Neural progenitor cell (in vitro differentiated cells): ENCODE data around the gene KLHL3. TPM values are rescaled to one million over a fixed set of nuclear protein-coding genes. Genes with fewer than 3 reads are reported as not detected.

Source experiments
- DNase-seq: peaks from one replicate; pipeline ENCODE4 v3.0.0-alpha.2; 2016; ENCODE audit warnings: low spot score
- H2AFZ ChIP-seq: fragments of 200-600 bp; sonication (generic); replicated peaks from 2 replicates; pipeline ENCODE4 v1.6.1; 2016; ENCODE audit warnings: antibody characterized with exemption
- H3F3A ChIP-seq: fragments of 200-600 bp; sonication (generic); 2 replicates; pipeline ENCODE4 v1.6.1; 2016; ENCODE audit warnings: antibody characterized with exemption, low read depth
- H3K27ac ChIP-seq: fragments of 200-600 bp; sonication (generic); 2 replicates; pipeline ENCODE4 v1.5.1; 2016; ENCODE audit warnings: mild to moderate bottlenecking
- H3K27me3 ChIP-seq: fragments of 200-600 bp; sonication (generic); 2 replicates; pipeline ENCODE4 v1.6.1; 2016; ENCODE audit warnings: mild to moderate bottlenecking, moderate library complexity
- H3K36me3 ChIP-seq: fragments of 200-600 bp; sonication (generic); 2 replicates; pipeline ENCODE4 v1.5.1; 2016
- H3K4me1 ChIP-seq: fragments of 200-600 bp; sonication (generic); 2 replicates; pipeline ENCODE4 v1.6.1; 2016; ENCODE audit warnings: mixed run types
- H3K4me2 ChIP-seq: fragments of 200-600 bp; sonication (generic); 2 replicates; pipeline ENCODE4 v1.6.1; 2016
- H3K4me3 ChIP-seq: fragments of 200-600 bp; sonication (generic); 2 replicates; pipeline ENCODE4 v1.5.1; 2016
- H3K79me2 ChIP-seq: fragments of 200-600 bp; sonication (generic); 2 replicates; pipeline ENCODE4 v1.6.1; 2016; ENCODE audit warnings: low read depth
- H3K9ac ChIP-seq: fragments of 200-600 bp; sonication (generic); 2 replicates; pipeline ENCODE4 v1.6.1; 2016
- H3K9me3 ChIP-seq: fragments of 200-600 bp; sonication (generic); 2 replicates; pipeline ENCODE4 v1.5.1; 2016; ENCODE audit warnings: low read depth
- H4K20me1 ChIP-seq: fragments of 200-600 bp; sonication (generic); 2 replicates; pipeline ENCODE4 v1.6.1; 2016; ENCODE audit warnings: low read depth
- H3K27ac Mint-ChIP-seq: 3 replicates; pipeline ENCODE4 v1.8.0; 2021; ENCODE audit warnings: mixed read lengths
- H3K27me3 Mint-ChIP-seq: 2 replicates; pipeline ENCODE4 v1.8.0; 2022; ENCODE audit warnings: low read depth, mild to moderate bottlenecking, inconsistent platforms, moderate library complexity, mixed read lengths; ENCODE audit not compliant: insufficient read depth
- H3K36me3 Mint-ChIP-seq: 3 replicates; pipeline ENCODE4 v1.8.0; 2021; ENCODE audit warnings: mixed read lengths
- H3K4me1 Mint-ChIP-seq: 3 replicates; pipeline ENCODE4 v1.8.0; 2021; ENCODE audit warnings: mixed read lengths
- H3K4me3 Mint-ChIP-seq: 3 replicates; pipeline ENCODE4 v1.8.0; 2021; ENCODE audit warnings: mild to moderate bottlenecking, moderate library complexity, mixed read lengths
- H3K9me3 Mint-ChIP-seq: 3 replicates; pipeline ENCODE4 v1.8.0; 2020; ENCODE audit warnings: mixed read lengths
- EZH2 ChIP-seq: fragments of 200-600 bp; sonication (generic); IDR thresholded peaks from 2 replicates; pipeline ENCODE4 v1.6.1; 2017; ENCODE audit warnings: antibody characterized with exemption, mild to moderate bottlenecking, moderate library complexity
- EZH2phosphoT487 ChIP-seq: fragments of 200-600 bp; sonication (generic); IDR thresholded peaks from 2 replicates; pipeline ENCODE4 v1.6.1; 2017; ENCODE audit warnings: antibody characterized with exemption
- total RNA-seq: library from RNA; depleted of rRNA; stranded (reverse); fragments of >200 nt; gene quantifications from 2 replicates; pipeline ENCODE4 v1.2.3, GENCODE V29; 2015; ENCODE audit warnings: low replicate concordance
- TF ChIP-seq, protein P1 (sequence below): fragments of 200-600 bp; sonication (generic); IDR thresholded peaks from 2 replicates; pipeline ENCODE4 v1.5.1; 2017; ENCODE audit warnings: antibody characterized with exemption, mild to moderate bottlenecking

Gene KLHL3
- total RNA-seq, 1 donor from 2014 or later = 26.8 TPM

DNA sequence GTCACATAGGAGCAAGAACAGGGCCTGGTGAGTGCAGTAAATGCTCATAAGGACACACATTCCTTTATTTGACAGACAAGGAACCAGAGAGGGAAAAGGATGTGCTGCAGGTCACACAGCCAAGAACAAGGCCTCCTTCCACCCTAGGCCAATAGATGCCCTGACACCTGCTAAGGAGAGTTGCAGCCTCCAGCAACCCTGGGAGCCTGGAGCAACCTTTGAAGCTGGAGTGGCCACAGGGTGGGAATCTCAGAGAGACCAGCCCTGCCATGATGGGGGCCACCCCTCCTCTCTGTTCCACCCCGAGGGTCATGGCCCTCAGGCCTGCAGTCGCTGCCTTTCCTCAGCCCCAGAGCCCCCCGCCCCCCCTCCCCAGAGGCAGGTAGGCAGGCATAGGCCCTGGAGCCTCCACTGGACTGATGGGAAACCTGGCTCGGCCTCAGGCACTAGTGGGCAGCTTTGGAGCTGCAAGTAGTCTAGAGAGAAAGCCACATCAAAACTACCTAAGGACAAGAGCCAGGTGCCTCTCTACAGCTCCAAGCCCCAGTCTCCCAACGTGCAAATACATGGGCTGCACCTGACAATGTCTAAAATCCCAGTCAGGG, 120.6 kb downstream of the KLHL3 start:
- Mint-ChIP-seq H3K36me3 (no peaks in the 10 kb centered on the region), H3K4me1 (no peaks in the 10 kb centered on the region), H3K27me3 (peaks cover 2% of the 10 kb centered on the region), H3K4me3 (no peak overlapping the region), H3K9me3 (no peaks in the 10 kb centered on the region), H3K27ac (no peak overlapping the region)
- H2AFZ ChIP-seq = no peak overlapping the region
- peaks cover 8% of the 10 kb centered on the region for H3K4me1 ChIP-seq
- no peaks in the 10 kb centered on the region for H3K9me3 ChIP-seq
- H3K9ac ChIP-seq = no peak overlapping the region
- H3K27me3 ChIP-seq = no peaks in the 10 kb centered on the region
- H3K36me3 ChIP-seq = no peaks in the 10 kb centered on the region
- no peaks in the 10 kb centered on the region for H4K20me1 ChIP-seq
- no peak overlapping the region for H3K4me3 ChIP-seq
- no peak for DNase-seq
- TF ChIP-seq, protein P1, sequence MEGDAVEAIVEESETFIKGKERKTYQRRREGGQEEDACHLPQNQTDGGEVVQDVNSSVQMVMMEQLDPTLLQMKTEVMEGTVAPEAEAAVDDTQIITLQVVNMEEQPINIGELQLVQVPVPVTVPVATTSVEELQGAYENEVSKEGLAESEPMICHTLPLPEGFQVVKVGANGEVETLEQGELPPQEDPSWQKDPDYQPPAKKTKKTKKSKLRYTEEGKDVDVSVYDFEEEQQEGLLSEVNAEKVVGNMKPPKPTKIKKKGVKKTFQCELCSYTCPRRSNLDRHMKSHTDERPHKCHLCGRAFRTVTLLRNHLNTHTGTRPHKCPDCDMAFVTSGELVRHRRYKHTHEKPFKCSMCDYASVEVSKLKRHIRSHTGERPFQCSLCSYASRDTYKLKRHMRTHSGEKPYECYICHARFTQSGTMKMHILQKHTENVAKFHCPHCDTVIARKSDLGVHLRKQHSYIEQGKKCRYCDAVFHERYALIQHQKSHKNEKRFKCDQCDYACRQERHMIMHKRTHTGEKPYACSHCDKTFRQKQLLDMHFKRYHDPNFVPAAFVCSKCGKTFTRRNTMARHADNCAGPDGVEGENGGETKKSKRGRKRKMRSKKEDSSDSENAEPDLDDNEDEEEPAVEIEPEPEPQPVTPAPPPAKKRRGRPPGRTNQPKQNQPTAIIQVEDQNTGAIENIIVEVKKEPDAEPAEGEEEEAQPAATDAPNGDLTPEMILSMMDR = no peak
- TF ChIP-seq EZH2phosphoT487 (no peak), EZH2 (no peak)
- no peak overlapping the region for H3K4me2 ChIP-seq
- no peak overlapping the region for H3K27ac ChIP-seq
- H3K79me2 ChIP-seq = no peaks in the 10 kb centered on the region
- no peaks in the 10 kb centered on the region for H3F3A ChIP-seq

DNA sequence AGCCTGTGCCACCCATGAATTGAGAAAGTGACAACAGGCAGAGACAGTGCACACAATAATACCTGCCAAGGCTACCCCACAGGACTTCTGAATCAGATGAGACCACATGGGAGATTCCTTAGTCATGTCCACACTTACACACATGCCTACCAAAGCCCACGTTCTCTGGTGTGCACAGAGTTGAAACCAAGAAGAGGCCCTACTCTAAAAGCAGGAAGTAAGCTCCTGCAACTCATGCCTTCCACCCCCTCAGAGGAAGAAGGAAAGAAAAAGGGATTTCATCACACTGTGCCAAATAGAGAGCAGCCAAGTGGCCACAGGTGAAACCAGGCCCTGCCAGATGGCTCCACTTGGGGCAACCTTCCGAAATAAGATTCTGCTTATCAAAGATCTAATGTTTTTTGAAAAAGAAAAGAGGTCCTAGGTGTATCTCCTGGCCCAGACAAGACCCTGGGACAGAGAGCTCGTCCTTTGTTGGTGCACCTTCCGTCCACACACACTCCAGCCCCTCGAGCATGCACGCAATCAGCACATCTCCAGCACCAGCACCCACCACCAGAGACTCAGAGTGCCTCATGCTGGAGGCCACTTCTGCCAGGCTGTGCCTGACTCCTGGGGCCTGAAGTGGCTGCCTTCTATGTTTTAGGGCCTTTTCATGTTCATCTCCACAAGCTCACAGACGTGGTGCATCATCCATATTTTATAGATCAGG, 122.2 kb downstream of the KLHL3 start:
- H3K27me3 Mint-ChIP-seq = peaks cover 2% of the 10 kb centered on the region
- no peak overlapping the region for H3K27ac ChIP-seq
- H3K27ac Mint-ChIP-seq = no peak overlapping the region
- H3K4me2 ChIP-seq = no peak overlapping the region
- peak overlapping the region; percentile 25 for H3K4me3 Mint-ChIP-seq
- no peaks in the 10 kb centered on the region for H3F3A ChIP-seq
- H3K4me3 ChIP-seq = no peak overlapping the region
- no peak overlapping the region for H3K9ac ChIP-seq
- TF ChIP-seq EZH2phosphoT487 (no peak), EZH2 (no peak)
- TF ChIP-seq, protein P1 = no peak
- H3K4me1 ChIP-seq = peaks cover 8% of the 10 kb centered on the region
- H3K9me3 Mint-ChIP-seq = no peaks in the 10 kb centered on the region
- no peaks in the 10 kb centered on the region for H3K27me3 ChIP-seq
- no peaks in the 10 kb centered on the region for H3K9me3 ChIP-seq
- no peaks in the 10 kb centered on the region for H3K36me3 Mint-ChIP-seq
- H2AFZ ChIP-seq = no peak overlapping the region
- H3K4me1 Mint-ChIP-seq = no peaks in the 10 kb centered on the region
- no peaks in the 10 kb centered on the region for H3K79me2 ChIP-seq
- no peaks in the 10 kb centered on the region for H3K36me3 ChIP-seq
- no peak for DNase-seq
- H4K20me1 ChIP-seq = no peaks in the 10 kb centered on the region

DNA sequence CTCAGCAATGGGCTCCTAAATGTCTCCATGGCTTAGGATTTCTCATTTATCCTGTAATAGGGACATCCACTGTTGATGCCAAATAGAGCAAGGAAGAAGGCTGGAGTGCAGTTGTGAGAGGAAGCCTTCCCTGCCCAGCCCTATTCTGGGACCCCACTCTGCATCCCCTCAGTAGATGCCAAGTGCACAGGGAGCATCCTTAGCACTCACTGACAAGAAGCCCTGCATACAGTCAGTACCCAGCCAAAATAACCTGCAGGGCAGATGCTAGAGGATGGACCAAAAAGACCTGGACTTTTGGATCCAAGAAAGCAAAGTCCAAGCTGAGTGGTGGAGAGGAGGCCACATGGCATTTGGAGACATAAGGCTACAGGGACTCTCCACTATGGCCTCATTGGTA, 123.3 kb downstream of the KLHL3 start:
- Histone ChIP-seq H3K4me1 (peaks cover 8% of the 10 kb centered on the region), H3K27me3 (no peaks in the 10 kb centered on the region), H3K9me3 (no peaks in the 10 kb centered on the region), H3K79me2 (no peaks in the 10 kb centered on the region), H3K4me3 (no peak overlapping the region), H3K27ac (no peak overlapping the region), H2AFZ (no peak overlapping the region), H4K20me1 (no peaks in the 10 kb centered on the region), H3F3A (no peaks in the 10 kb centered on the region), H3K9ac (no peak overlapping the region), H3K4me2 (no peak overlapping the region), H3K36me3 (no peaks in the 10 kb centered on the region)
- peaks cover 2% of the 10 kb centered on the region for H3K27me3 Mint-ChIP-seq
- no peaks in the 10 kb centered on the region for H3K9me3 Mint-ChIP-seq
- no peak overlapping the region for H3K4me3 Mint-ChIP-seq
- no peaks in the 10 kb centered on the region for H3K36me3 Mint-ChIP-seq
- H3K27ac Mint-ChIP-seq = no peak overlapping the region
- no peaks in the 10 kb centered on the region for H3K4me1 Mint-ChIP-seq
- TF ChIP-seq EZH2phosphoT487 (no peak), EZH2 (no peak)
- TF ChIP-seq, protein P1 = no peak
- no peak for DNase-seq
